Mucosa of descending colon (tissue), 3 donors: ENCODE data around the gene KRT23. TPM values are rescaled to one million over a fixed set of nuclear protein-coding genes. Genes with fewer than 3 reads are reported as not detected.

Experiments
- ATAC-seq: fragments of 200-7000 bp; cut with Tn5 transposase; one replicate; pipeline ENCODE4 v1.9.1; 2020; ENCODE audit warnings: mild to moderate bottlenecking, moderate library complexity
- DNase-seq, 3 donors: peaks; one replicate each; pipeline ENCODE4 v3.0.0-alpha.2; 2020
- H3K36me3 ChIP-seq: fragments of 200-600 bp; one replicate; pipeline ENCODE4 v1.8.0; 2021; ENCODE audit warnings: low read depth, mild to moderate bottlenecking
- H3K4me1 ChIP-seq: fragments of 200-600 bp; one replicate; pipeline ENCODE4 v1.8.0; 2021; ENCODE audit warnings: low read depth, mild to moderate bottlenecking
- H3K4me3 ChIP-seq: fragments of 200-600 bp; one replicate; pipeline ENCODE4 v1.8.0; 2021; ENCODE audit warnings: mild to moderate bottlenecking
- H3K9me3 ChIP-seq: fragments of 200-600 bp; one replicate; pipeline ENCODE4 v1.8.0; 2021; ENCODE audit warnings: mild to moderate bottlenecking
- CTCF ChIP-seq: fragments of 200-600 bp; IDR thresholded peaks from one replicate; pipeline ENCODE4 v1.8.0; 2022; ENCODE audit warnings: antibody characterized with exemption, mild to moderate bottlenecking
- intact Hi-C, 2 donors: fragments of 100-400 bp; cut with DNase I in 1 of 2; cut with micrococcal nuclease in 1 of 2; formaldehyde crosslinking; loops; one replicate each; pipeline versions ENCODE4 v1.11.0 to v1.11.1; 2022; cut with DNase I, micrococcal nuclease
- total RNA-seq, 3 donors: library from RNA; stranded (reverse); fragmentation: NEBNext Ultra II Directional in 2 of 3; extraction: Animal tissue kit (Norgen Biotek cat#: 25700) in 2 of 3; gene quantifications; one replicate each; pipeline versions ENCODE4 v1.2.1 to v1.2.4, GENCODE V29; 2021 to 2023
- donor health status: DM: no; HTN: no; CAD: no; lungs with moderate emphysema.
- donor health status: DM: no; HTN: no; CAD: no.
- donor health status: DM: no; HTN: yes; CAD: no.

The KRT23 gene
- total RNA-seq, 3 donors from 2014 or later: 0.53 TPM; not detected in 2

DNA sequence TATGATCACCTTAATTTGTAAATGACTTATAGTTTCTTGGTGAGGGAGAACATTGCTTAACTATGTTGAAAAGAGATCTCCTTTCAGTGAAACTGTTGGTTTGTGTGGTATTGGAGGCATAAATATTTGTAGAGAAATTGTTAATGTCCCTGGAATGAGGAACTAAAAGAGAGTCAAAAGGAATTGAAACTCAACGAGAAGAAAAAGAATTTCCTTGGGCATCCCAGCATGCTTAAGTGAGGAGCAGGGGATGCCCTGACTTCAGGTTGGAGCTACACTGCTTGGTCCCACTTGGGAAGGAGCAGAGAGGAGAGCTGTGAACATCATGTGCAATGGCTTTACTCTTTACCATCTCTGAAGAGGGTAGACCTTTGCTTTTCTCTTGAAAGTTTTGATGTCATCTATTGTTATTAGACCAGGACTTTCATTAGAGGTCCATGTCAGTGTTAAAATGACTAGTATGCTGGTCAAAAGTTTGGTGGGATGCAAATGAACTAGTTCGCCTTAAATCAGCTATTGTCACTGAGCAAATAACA lies 21.7 kb downstream of the KRT23 start:
- no peaks in the 10 kb centered on the region for H3K4me1 ChIP-seq
- ATAC-seq: no peak
- no peak for DNase-seq
- intact Hi-C loops: no loop called here
- no peak overlapping the region for H3K4me3 ChIP-seq
- no peaks in the 10 kb centered on the region for H3K36me3 ChIP-seq
- no peaks in the 10 kb centered on the region for H3K9me3 ChIP-seq
- TF ChIP-seq CTCF: no peak

GRCh38 chr17:40915199-40915661 lies 22.2 kb downstream of the KRT23 start:
- H3K9me3 ChIP-seq: no peaks in the 10 kb centered on the region
- ATAC-seq: peak; percentile 35
- H3K4me3 ChIP-seq: no peak overlapping the region
- intact Hi-C loops: no loop called here
- DNase-seq: no peak
- no peaks in the 10 kb centered on the region for H3K36me3 ChIP-seq
- H3K4me1 ChIP-seq: no peaks in the 10 kb centered on the region
- no peak for TF ChIP-seq CTCF

DNA sequence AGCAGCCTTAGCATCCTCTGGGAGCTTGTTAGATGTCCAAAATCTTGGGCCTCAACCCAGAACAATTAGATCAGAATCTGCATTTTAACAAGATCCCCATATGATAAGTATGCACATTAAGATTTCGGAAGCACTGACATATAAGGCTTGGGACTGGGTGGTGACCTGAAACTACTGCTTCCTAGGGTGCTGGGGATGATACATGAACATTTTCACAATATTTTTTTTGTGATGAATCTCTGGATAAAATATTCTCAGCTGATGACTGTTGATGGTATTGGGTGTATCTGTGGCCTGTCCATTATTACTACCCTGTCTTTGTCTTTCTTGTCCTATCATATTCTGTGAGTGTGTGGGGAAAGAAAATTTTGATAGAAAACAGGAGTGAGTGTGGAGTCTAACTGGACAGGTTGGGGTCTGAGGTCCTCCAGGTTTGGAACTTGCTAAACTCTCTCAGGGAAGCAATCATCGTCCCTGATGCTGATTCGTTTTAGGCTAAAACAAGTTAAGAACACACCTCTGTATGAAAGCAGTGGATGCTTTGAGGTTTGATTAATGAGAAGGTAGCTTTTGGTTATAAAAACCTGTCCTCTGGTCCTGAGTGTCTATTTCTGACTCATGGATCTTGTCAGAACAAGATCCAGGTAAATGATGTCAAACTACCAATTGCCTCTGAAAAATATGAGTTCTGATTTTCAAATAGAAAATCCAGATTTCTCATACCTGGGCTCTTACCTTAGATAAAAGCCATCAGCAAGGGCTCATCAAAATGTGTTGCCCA lies 23.2 kb downstream of the KRT23 start:
- no peak for ATAC-seq
- no peak for TF ChIP-seq CTCF
- no peaks in the 10 kb centered on the region for H3K36me3 ChIP-seq
- intact Hi-C loops: no loop called here
- H3K4me3 ChIP-seq: no peak overlapping the region
- no peak for DNase-seq
- peaks cover 7% of the 10 kb centered on the region for H3K4me1 ChIP-seq
- no peaks in the 10 kb centered on the region for H3K9me3 ChIP-seq

- no peaks in the 10 kb centered on the region for H3K9me3 ChIP-seq
- DNase-seq (no peak), ATAC-seq (no peak)
- no peak for TF ChIP-seq CTCF
- no peak overlapping the region for H3K4me3 ChIP-seq
- peaks cover 7% of the 10 kb centered on the region for H3K4me1 ChIP-seq
- intact Hi-C loops: no loop called here
- H3K36me3 ChIP-seq: no peaks in the 10 kb centered on the region
Measured at GRCh38 chr17:40912486-40913210, 24.8 kb downstream of the KRT23 start.

DNA sequence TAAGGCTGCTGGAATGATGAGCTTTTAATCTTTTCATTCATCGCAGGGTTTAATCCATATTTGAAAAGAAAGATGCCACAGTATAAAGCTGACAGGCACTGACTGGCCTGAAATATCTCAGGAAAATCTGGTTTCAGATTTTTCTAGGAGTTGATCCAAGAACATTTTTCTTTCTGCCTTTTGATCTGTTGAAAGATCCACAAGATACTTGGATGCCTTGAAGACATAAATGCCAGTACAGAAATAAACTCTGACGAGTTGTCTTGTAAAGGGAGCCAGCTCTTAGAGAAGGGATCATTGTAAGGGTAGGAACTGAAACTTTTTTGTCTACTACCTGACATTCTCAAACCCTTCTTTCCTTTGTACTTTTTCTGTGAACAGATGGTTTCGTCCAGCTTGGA lies 27.0 kb downstream of the KRT23 start:
- Histone ChIP-seq H3K4me3 (no peak overlapping the region), H3K9me3 (no peaks in the 10 kb centered on the region), H3K4me1 (peaks cover 7% of the 10 kb centered on the region), H3K36me3 (no peaks in the 10 kb centered on the region)
- TF ChIP-seq CTCF: no peak
- intact Hi-C loops: no loop called here
- ATAC-seq (no peak), DNase-seq (no peak)
